ENCODE measurements around the gene ARL16.

ARL16 gene

GRCh38 chr17:81641825-81642489, 41.6 kb downstream of the ARL16 start:
- peak overlapping the region in 1 of 2 experiments; percentile 82 for H3K14ac ChIP-seq (ENCODE audit: low read length in 2 of 2)
- H3K4me2 ChIP-seq (ENCODE audit: low read length, poor library complexity, severe bottlenecking), result no peak overlapping the region
- DNase-seq, result peak; percentile 63
- H4K8ac ChIP-seq (ENCODE audit: low read length), result peak overlapping the region; percentile 96
- H2BK12ac ChIP-seq (ENCODE audit: low read length in 2 of 2), result peak overlapping the region; percentile 27 to 83
- peaks cover 3 to 4% of the 10 kb centered on the region in 2 experiments for H3K27me3 ChIP-seq (ENCODE audit: control insufficient read depth in 1 of 2, insufficient read depth in 1 of 2, low read length in 2 of 2)
- no peak overlapping the region for H3K27ac ChIP-seq (ENCODE audit: low read length, poor library complexity, severe bottlenecking)
- H3K79me1 ChIP-seq (replicated peaks; ENCODE audit: low read length, poor library complexity, severe bottlenecking), result no peaks in the 10 kb centered on the region
- H3K4me1 ChIP-seq (ENCODE audit: control insufficient read depth, insufficient read depth, low read depth, low read length), result peaks cover 10% of the 10 kb centered on the region
- H2BK5ac ChIP-seq (ENCODE audit: low read depth, low read length, poor library complexity, severe bottlenecking), result no peak overlapping the region
- H3K9me3 ChIP-seq (ENCODE audit: control insufficient read depth, low read length), result no peaks in the 10 kb centered on the region
- WGBS, result 71% methylated on average over 17 of the region's 17 CpGs
- peaks cover 4 to 5% of the 10 kb centered on the region in 2 experiments for H3K36me3 ChIP-seq (ENCODE audit: control insufficient read depth in 1 of 2, insufficient read depth in 2 of 2, low read depth in 1 of 2, low read length in 2 of 2)
- no peak overlapping the region for H3K4me3 ChIP-seq (ENCODE audit: insufficient read depth in 1 of 2, low read depth in 1 of 2, low read length in 2 of 2)
- H3K4ac ChIP-seq (ENCODE audit: low read depth in 1 of 2, low read length in 2 of 2), result peak overlapping the region; percentile 77 to 95
- H2AK5ac ChIP-seq (ENCODE audit: low read length, severe bottlenecking), result peak overlapping the region; percentile 88
- peak overlapping the region; percentile 97 for H2BK15ac ChIP-seq (ENCODE audit: low read depth, poor library complexity, severe bottlenecking)
- peak overlapping the region; percentile 38 for H3K9ac ChIP-seq (ENCODE audit: low read length)
- H2AFZ ChIP-seq (ENCODE audit: low read depth, low read length), result no peak overlapping the region
- peak overlapping the region; percentile 73 for H2BK120ac ChIP-seq (ENCODE audit: low read depth, low read length)
- peak overlapping the region; percentile 81 to 89 for H3K18ac ChIP-seq (ENCODE audit: low read depth in 1 of 2, low read length in 2 of 2)
- H3K23ac ChIP-seq (ENCODE audit: low read length in 2 of 2), result no peak overlapping the region
- peak overlapping the region; percentile 91 for H4K91ac ChIP-seq (ENCODE audit: low read length)

GRCh38 chr17:81640011-81640410, 43.6 kb downstream of the ARL16 start:
- Histone ChIP-seq H2AK5ac (ENCODE audit: low read length, severe bottlenecking) (no peak overlapping the region), H2BK12ac (ENCODE audit: low read length in 2 of 2) (no peak overlapping the region), H2BK120ac (ENCODE audit: low read depth, low read length) (no peak overlapping the region), H2BK15ac (ENCODE audit: low read depth, poor library complexity, severe bottlenecking) (no peak overlapping the region), H3K23ac (ENCODE audit: low read length in 2 of 2) (no peak overlapping the region), H2BK5ac (ENCODE audit: low read depth, low read length, poor library complexity, severe bottlenecking) (no peak overlapping the region), H3K4ac (ENCODE audit: low read depth in 1 of 2, low read length in 2 of 2) (no peak overlapping the region), H3K4me1 (ENCODE audit: control insufficient read depth, insufficient read depth, low read depth, low read length) (peaks cover 15% of the 10 kb centered on the region), H2AFZ (ENCODE audit: low read depth, low read length) (no peak overlapping the region), H4K91ac (ENCODE audit: low read length) (no peak overlapping the region), H3K79me1 (replicated peaks; ENCODE audit: low read length, poor library complexity, severe bottlenecking) (no peaks in the 10 kb centered on the region), H3K9me3 (ENCODE audit: control insufficient read depth, low read length) (no peaks in the 10 kb centered on the region), H3K9ac (ENCODE audit: low read length) (no peak overlapping the region), H3K14ac (ENCODE audit: low read length in 2 of 2) (no peak overlapping the region), H3K18ac (ENCODE audit: low read depth in 1 of 2, low read length in 2 of 2) (no peak overlapping the region), H3K36me3 (ENCODE audit: control insufficient read depth in 1 of 2, insufficient read depth in 2 of 2, low read depth in 1 of 2, low read length in 2 of 2) (peaks cover 0 to 3% of the 10 kb centered on the region in 2 experiments), H4K8ac (ENCODE audit: low read length) (no peak overlapping the region), H3K4me2 (ENCODE audit: low read length, poor library complexity, severe bottlenecking) (no peak overlapping the region), H3K27ac (ENCODE audit: low read length, poor library complexity, severe bottlenecking) (no peak overlapping the region), H3K4me3 (ENCODE audit: insufficient read depth in 1 of 2, low read depth in 1 of 2, low read length in 2 of 2) (no peak overlapping the region), H3K27me3 (ENCODE audit: control insufficient read depth in 1 of 2, insufficient read depth in 1 of 2, low read length in 2 of 2) (no peaks in the 10 kb centered on the region)
- no peak for DNase-seq
- 99% methylated on average over 8 of the region's 9 CpGs for WGBS

GRCh38 chr17:81638683-81639082, 44.9 kb downstream of the ARL16 start:
- H3K23ac ChIP-seq (ENCODE audit: low read length in 2 of 2), result no peak overlapping the region
- WGBS, result 83% methylated on average over 1 of the region's 4 CpGs
- no peak overlapping the region for H2BK120ac ChIP-seq (ENCODE audit: low read depth, low read length)
- no peak overlapping the region for H3K9ac ChIP-seq (ENCODE audit: low read length)
- H2BK5ac ChIP-seq (ENCODE audit: low read depth, low read length, poor library complexity, severe bottlenecking), result no peak overlapping the region
- H3K9me3 ChIP-seq (ENCODE audit: control insufficient read depth, low read length), result no peaks in the 10 kb centered on the region
- H3K36me3 ChIP-seq (ENCODE audit: control insufficient read depth in 1 of 2, insufficient read depth in 2 of 2, low read depth in 1 of 2, low read length in 2 of 2), result peaks cover 0 to 3% of the 10 kb centered on the region in 2 experiments
- H2AFZ ChIP-seq (ENCODE audit: low read depth, low read length), result no peak overlapping the region
- H2BK12ac ChIP-seq (ENCODE audit: low read length in 2 of 2), result no peak overlapping the region
- no peak overlapping the region for H4K8ac ChIP-seq (ENCODE audit: low read length)
- no peak overlapping the region for H3K27ac ChIP-seq (ENCODE audit: low read length, poor library complexity, severe bottlenecking)
- no peak overlapping the region for H2BK15ac ChIP-seq (ENCODE audit: low read depth, poor library complexity, severe bottlenecking)
- no peak overlapping the region for H3K4me2 ChIP-seq (ENCODE audit: low read length, poor library complexity, severe bottlenecking)
- H3K27me3 ChIP-seq (ENCODE audit: control insufficient read depth in 1 of 2, insufficient read depth in 1 of 2, low read length in 2 of 2), result no peaks in the 10 kb centered on the region
- DNase-seq, result no peak
- H3K14ac ChIP-seq (ENCODE audit: low read length in 2 of 2), result no peak overlapping the region
- no peak overlapping the region for H3K4me3 ChIP-seq (ENCODE audit: insufficient read depth in 1 of 2, low read depth in 1 of 2, low read length in 2 of 2)
- no peak overlapping the region for H4K91ac ChIP-seq (ENCODE audit: low read length)
- H3K79me1 ChIP-seq (replicated peaks; ENCODE audit: low read length, poor library complexity, severe bottlenecking), result no peaks in the 10 kb centered on the region
- H3K4me1 ChIP-seq (ENCODE audit: control insufficient read depth, insufficient read depth, low read depth, low read length), result peaks cover 21% of the 10 kb centered on the region
- H3K4ac ChIP-seq (ENCODE audit: low read depth in 1 of 2, low read length in 2 of 2), result no peak overlapping the region
- H3K18ac ChIP-seq (ENCODE audit: low read depth in 1 of 2, low read length in 2 of 2), result no peak overlapping the region
- no peak overlapping the region for H2AK5ac ChIP-seq (ENCODE audit: low read length, severe bottlenecking)

- Histone ChIP-seq H3K27ac (ENCODE audit: low read length, poor library complexity, severe bottlenecking) (peak within 1 kb of the TSS; percentile 92), H2AK5ac (ENCODE audit: low read length, severe bottlenecking) (no peak within 1 kb of the TSS), H4K8ac (ENCODE audit: low read length) (peak within 1 kb of the TSS; percentile 85), H3K4ac (ENCODE audit: low read depth in 1 of 2, low read length in 2 of 2) (peak within 1 kb of the TSS; percentile 74 to 77), H2BK15ac (ENCODE audit: low read depth, poor library complexity, severe bottlenecking) (peak within 1 kb of the TSS; percentile 54), H3K9me3 (ENCODE audit: control insufficient read depth, low read length) (no peaks in the 10 kb centered on the region), H2AFZ (ENCODE audit: low read depth, low read length) (no peak within 1 kb of the TSS), H3K79me1 (replicated peaks; ENCODE audit: low read length, poor library complexity, severe bottlenecking) (no peaks in the 10 kb centered on the region), H2BK5ac (ENCODE audit: low read depth, low read length, poor library complexity, severe bottlenecking) (peak within 1 kb of the TSS; percentile 80), H3K27me3 (ENCODE audit: control insufficient read depth in 1 of 2, insufficient read depth in 1 of 2, low read length in 2 of 2) (no peaks in the 10 kb centered on the region), H2BK120ac (ENCODE audit: low read depth, low read length) (peak within 1 kb of the TSS; percentile 62), H3K4me3 (ENCODE audit: insufficient read depth in 1 of 2, low read depth in 1 of 2, low read length in 2 of 2) (peak within 1 kb of the TSS; percentile 75 to 89), H4K91ac (ENCODE audit: low read length) (peak within 1 kb of the TSS; percentile 78), H3K4me1 (ENCODE audit: control insufficient read depth, insufficient read depth, low read depth, low read length) (peaks cover 11% of the 10 kb centered on the region), H3K36me3 (ENCODE audit: control insufficient read depth in 1 of 2, insufficient read depth in 2 of 2, low read depth in 1 of 2, low read length in 2 of 2) (peaks cover under 1 to 7% of the 10 kb centered on the region in 2 experiments), H3K23ac (ENCODE audit: low read length in 2 of 2) (peak within 1 kb of the TSS in 1 of 2 experiments; percentile 83), H2BK12ac (ENCODE audit: low read length in 2 of 2) (no peak within 1 kb of the TSS), H3K18ac (ENCODE audit: low read depth in 1 of 2, low read length in 2 of 2) (peak within 1 kb of the TSS; percentile 52 to 83), H3K4me2 (ENCODE audit: low read length, poor library complexity, severe bottlenecking) (peak within 1 kb of the TSS; percentile 82), H3K9ac (ENCODE audit: low read length) (peak within 1 kb of the TSS; percentile 99), H3K14ac (ENCODE audit: low read length in 2 of 2) (no peak within 1 kb of the TSS)
- 2% methylated on average over 30 of the region's 77 CpGs for WGBS
- peak; percentile 84 for DNase-seq
These were observed 46.9 kb downstream of the ARL16 start, which contains the start of the genes NPLOC4 and TSPAN10 for GRCh38 chr17:81636505-81637288. NPLOC4 (minus strand) TSS chr17:81637112; CDS start chr17:81636930, 182 bp downstream. TSPAN10 (plus strand) TSS chr17:81637196; CDS start chr17:81642413, 5,217 bp downstream.

All from mesenchymal stem cell (in vitro differentiated cells and primary cell).